Vagina (tissue), 2 donors: ENCODE data around the gene PCDH1. TPM values are rescaled to one million over a fixed set of nuclear protein-coding genes. Genes with fewer than 3 reads are reported as not detected.

Experiments
- DNase-seq, 2 donors: peaks; one replicate each; pipeline ENCODE4 v3.0.0-alpha.2; 2017; ENCODE audit errors: extremely low spot score in 2 of 2
- H3K27ac ChIP-seq: fragments of 200-600 bp; sonication (generic); one replicate; pipeline ENCODE4 v1.5.1; 2019
- H3K27me3 ChIP-seq: fragments of 200-600 bp; sonication (generic); one replicate; pipeline ENCODE4 v1.5.1; 2019
- H3K36me3 ChIP-seq, 2 donors: fragments of 200-600 bp; sonication (generic); one replicate each; pipeline ENCODE4 v1.5.1; 2017 to 2019
- H3K4me1 ChIP-seq: fragments of 200-600 bp; sonication (generic); one replicate; pipeline ENCODE4 v1.5.1; 2019
- H3K4me3 ChIP-seq, 2 donors: fragments of 200-600 bp; sonication (generic); 1 replicate in 1 of 2; 2 replicates in 1 of 2; pipeline ENCODE4 v1.5.1; 2016 to 2019
- H3K9me3 ChIP-seq: fragments of 200-600 bp; sonication (generic); one replicate; pipeline ENCODE4 v1.5.1; 2019
- CTCF ChIP-seq, 3 experiments: fragments of 450-650 bp in 2 of 3; fragments of 200-600 bp in 1 of 3; sonication (generic) in 1 of 3; IDR thresholded peaks; one replicate each; pipeline ENCODE4 v1.5.1; 2017 to 2019; ENCODE audit warnings: antibody characterized with exemption in 3 of 3, mild to moderate bottlenecking in 2 of 3, moderate library complexity in 2 of 3
- POLR2A ChIP-seq, 2 donors: fragments of 450-650 bp; IDR thresholded peaks; one replicate each; pipeline ENCODE4 v1.6.1; 2017; ENCODE audit warnings: antibody characterized with exemption in 2 of 2, mild to moderate bottlenecking in 2 of 2, moderate library complexity in 2 of 2
- POLR2AphosphoS5 ChIP-seq, 2 donors: sonication (generic); formaldehyde crosslinking; IDR thresholded peaks; one replicate each; pipeline ENCODE4 v1.9.0; 2017; ENCODE audit warnings: antibody characterized with exemption in 2 of 2, mild to moderate bottlenecking in 2 of 2, low read depth in 1 of 2; ENCODE audit not compliant: insufficient read depth in 1 of 2
- intact Hi-C: fragments of 100-400 bp; cut with DNase I; formaldehyde crosslinking; loops from one replicate; pipeline ENCODE4 v1.15.1; 2023
- total RNA-seq: library from RNA; depleted of rRNA; stranded (reverse); fragments of >200 nt; gene quantifications from one replicate; pipeline ENCODE4 v1.2.3, GENCODE V29; 2016

PCDH1 gene
- total RNA-seq, 1 donor from 2014 or later = 38.8 TPM

GRCh38 chr5:141840280-141840812 is 37.9 kb downstream of the PCDH1 start:
- H3K4me3 ChIP-seq = no peak overlapping the region
- intact Hi-C loops = no loop called here
- H3K4me1 ChIP-seq = peaks cover 20% of the 10 kb centered on the region
- H3K36me3 ChIP-seq = no peaks in the 10 kb centered on the region
- H3K27ac ChIP-seq = peak overlapping the region; percentile 52
- DNase-seq = no peak
- no peak for TF ChIP-seq POLR2A (IDR thresholded peaks at IDR 0.05)
- TF ChIP-seq CTCF (IDR thresholded peaks at IDR 0.05) = no peak
- no peak for TF ChIP-seq POLR2AphosphoS5 (IDR thresholded peaks at IDR 0.05; ENCODE audit: insufficient read depth in 1 of 2, low read depth in 1 of 2)
- H3K27me3 ChIP-seq = no peaks in the 10 kb centered on the region
- H3K9me3 ChIP-seq = no peaks in the 10 kb centered on the region

GRCh38 chr5:141839015-141839513 is 39.1 kb downstream of the PCDH1 start:
- no peaks in the 10 kb centered on the region for H3K27me3 ChIP-seq
- DNase-seq = no peak
- no peaks in the 10 kb centered on the region for H3K36me3 ChIP-seq
- peaks cover 20% of the 10 kb centered on the region for H3K4me1 ChIP-seq
- H3K4me3 ChIP-seq = no peak overlapping the region
- intact Hi-C loops = no loop called here
- TF ChIP-seq POLR2AphosphoS5 (IDR thresholded peaks at IDR 0.05; ENCODE audit: insufficient read depth in 1 of 2, low read depth in 1 of 2) (no peak), CTCF (IDR thresholded peaks at IDR 0.05) (no peak), POLR2A (IDR thresholded peaks at IDR 0.05) (no peak)
- no peaks in the 10 kb centered on the region for H3K9me3 ChIP-seq
- peak overlapping the region; percentile 13 for H3K27ac ChIP-seq

- no peak overlapping the region for H3K4me3 ChIP-seq
- H3K36me3 ChIP-seq = no peaks in the 10 kb centered on the region
- no peak for DNase-seq
- peaks cover 19% of the 10 kb centered on the region for H3K4me1 ChIP-seq
- intact Hi-C loops = no loop called here
- H3K9me3 ChIP-seq = no peaks in the 10 kb centered on the region
- no peaks in the 10 kb centered on the region for H3K27me3 ChIP-seq
- peak overlapping the region; percentile 13 for H3K27ac ChIP-seq
- no peak for TF ChIP-seq CTCF (IDR thresholded peaks at IDR 0.05)
- no peak for TF ChIP-seq POLR2AphosphoS5 (IDR thresholded peaks at IDR 0.05; ENCODE audit: insufficient read depth in 1 of 2, low read depth in 1 of 2)
- no peak for TF ChIP-seq POLR2A (IDR thresholded peaks at IDR 0.05)
Observed at GRCh38 chr5:141838326-141839014, 39.7 kb downstream of the PCDH1 start.

GRCh38 chr5:141835928-141836670 is 42.1 kb downstream of the PCDH1 start:
- Histone ChIP-seq H3K9me3 (no peaks in the 10 kb centered on the region), H3K4me3 (no peak overlapping the region), H3K4me1 (peaks cover 5% of the 10 kb centered on the region), H3K27ac (peak overlapping the region; percentile 80), H3K27me3 (no peaks in the 10 kb centered on the region), H3K36me3 (no peaks in the 10 kb centered on the region)
- TF ChIP-seq POLR2AphosphoS5 (IDR thresholded peaks at IDR 0.05; ENCODE audit: insufficient read depth in 1 of 2, low read depth in 1 of 2) = no peak
- no peak for TF ChIP-seq POLR2A (IDR thresholded peaks at IDR 0.05)
- TF ChIP-seq CTCF (IDR thresholded peaks at IDR 0.05) = no peak
- intact Hi-C loops = no loop called here
- no peak for DNase-seq
